Karpas-422 (cell line): ENCODE measurements around the gene TREML4. TPM values are rescaled to one million over a fixed set of nuclear protein-coding genes. Genes with fewer than 3 reads are reported as not detected.

Experiments used
- DNase-seq: peaks from one replicate; pipeline ENCODE4 v3.0.0-alpha.2; 2015
- H2AFZ ChIP-seq: fragments of 200-600 bp; sonication (generic); 2 replicates; pipeline ENCODE4 v1.6.1; 2014; ENCODE audit warnings: antibody characterized with exemption, low read length, mixed read lengths
- H3K27ac ChIP-seq: fragments of 200-600 bp; sonication (generic); 2 replicates; pipeline ENCODE4 v1.5.1; 2014; ENCODE audit warnings: mild to moderate bottlenecking, low read length, moderate library complexity
- H3K27me3 ChIP-seq: fragments of 200-600 bp; sonication (generic); 2 replicates; pipeline ENCODE4 v1.6.1; 2014; ENCODE audit warnings: low read length, mixed read lengths
- H3K36me3 ChIP-seq: fragments of 200-600 bp; sonication (generic); 2 replicates; pipeline ENCODE4 v1.6.1; 2014; ENCODE audit warnings: low read length, mixed read lengths; ENCODE audit not compliant: insufficient read depth
- H3K4me1 ChIP-seq: fragments of 200-600 bp; sonication (generic); 2 replicates; pipeline ENCODE4 v1.6.1; 2014; ENCODE audit warnings: mild to moderate bottlenecking, low read length, mixed read lengths
- H3K4me2 ChIP-seq: fragments of 200-600 bp; sonication (generic); 2 replicates; pipeline ENCODE4 v1.6.1; 2014; ENCODE audit warnings: low read length, low read depth, mild to moderate bottlenecking; ENCODE audit not compliant: poor library complexity, severe bottlenecking
- H3K4me3 ChIP-seq: fragments of 200-600 bp; sonication (generic); 2 replicates; pipeline ENCODE4 v1.5.1; 2014; ENCODE audit warnings: mild to moderate bottlenecking, antibody characterized with exemption, low read length, mixed read lengths
- H3K79me2 ChIP-seq: fragments of 200-600 bp; sonication (generic); 2 replicates; pipeline ENCODE4 v1.6.1; 2014; ENCODE audit warnings: mild to moderate bottlenecking, low read length, mixed read lengths
- H3K9ac ChIP-seq: fragments of 200-600 bp; sonication (generic); 2 replicates; pipeline ENCODE4 v1.6.0; 2014; ENCODE audit warnings: low read length
- H3K9me2 ChIP-seq: fragments of 200-600 bp; sonication (generic), shearing (Covaris generic); replicated peaks from 2 replicates; pipeline ENCODE4 v1.6.0; 2014; ENCODE audit warnings: mild to moderate bottlenecking, low read length, moderate library complexity; ENCODE audit not compliant: insufficient read depth
- H3K9me3 ChIP-seq: fragments of 300-700, 200-600 bp; sonication (generic); 2 replicates; pipeline ENCODE4 v1.6.1; 2014; ENCODE audit warnings: low read length, mixed read lengths
- H4K20me1 ChIP-seq: fragments of 200-600 bp; sonication (generic); 2 replicates; pipeline ENCODE4 v1.6.1; 2014; ENCODE audit warnings: mild to moderate bottlenecking, antibody characterized with exemption, low read length, low read depth; ENCODE audit not compliant: insufficient read depth
- total RNA-seq: library from RNA; depleted of rRNA; stranded (reverse); fragments of >200 nt; shearing (Covaris generic); gene quantifications from 2 replicates; pipeline ENCODE4 v1.2.3, GENCODE V29; 2014; ENCODE audit warnings: low replicate concordance

TREML4 gene
- total RNA-seq, 1 experiment from 2014 or later, result not detected

DNA sequence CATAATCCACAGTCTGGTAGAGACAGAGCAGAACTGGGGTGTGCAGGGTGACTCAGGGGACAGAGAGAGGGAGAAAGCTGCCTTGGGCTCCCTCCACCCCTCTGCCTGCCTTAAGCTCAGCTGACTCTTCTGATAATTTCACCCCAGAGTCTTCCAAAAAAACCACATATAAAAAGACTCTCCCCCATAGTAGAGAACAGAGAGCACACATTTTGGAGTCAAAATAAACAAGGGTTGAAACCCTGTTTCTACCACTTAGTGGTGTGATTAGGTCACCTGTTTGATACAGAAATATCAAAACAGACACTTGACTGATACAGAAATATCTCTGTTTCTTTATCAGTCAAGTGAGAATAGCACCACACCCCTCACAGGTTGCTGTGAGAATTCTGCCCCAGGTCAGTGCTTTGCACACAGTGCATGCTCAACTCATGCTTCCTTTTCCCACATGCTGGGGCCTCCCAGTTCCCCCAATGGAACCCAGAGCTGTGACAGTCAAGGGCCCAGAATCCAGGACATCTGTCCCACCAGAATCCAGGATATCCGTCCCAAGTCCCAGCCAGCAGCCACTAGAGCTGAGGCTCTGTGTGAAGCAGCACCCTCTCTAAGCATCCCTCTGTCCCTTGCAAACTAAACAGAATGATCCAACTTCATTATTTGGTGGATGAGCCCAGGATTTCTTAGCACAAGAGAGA lies 28.4 kb upstream of the TREML4 start:
- Histone ChIP-seq H2AFZ (no peak overlapping the region), H3K36me3 (no peaks in the 10 kb centered on the region), H3K4me3 (no peak overlapping the region), H3K4me1 (no peaks in the 10 kb centered on the region), H4K20me1 (no peaks in the 10 kb centered on the region), H3K9me3 (no peaks in the 10 kb centered on the region), H3K27me3 (no peaks in the 10 kb centered on the region), H3K9ac (no peak overlapping the region), H3K4me2 (no peak overlapping the region), H3K79me2 (no peaks in the 10 kb centered on the region), H3K27ac (no peak overlapping the region), H3K9me2 (no peaks in the 10 kb centered on the region)
- no peak for DNase-seq

DNA sequence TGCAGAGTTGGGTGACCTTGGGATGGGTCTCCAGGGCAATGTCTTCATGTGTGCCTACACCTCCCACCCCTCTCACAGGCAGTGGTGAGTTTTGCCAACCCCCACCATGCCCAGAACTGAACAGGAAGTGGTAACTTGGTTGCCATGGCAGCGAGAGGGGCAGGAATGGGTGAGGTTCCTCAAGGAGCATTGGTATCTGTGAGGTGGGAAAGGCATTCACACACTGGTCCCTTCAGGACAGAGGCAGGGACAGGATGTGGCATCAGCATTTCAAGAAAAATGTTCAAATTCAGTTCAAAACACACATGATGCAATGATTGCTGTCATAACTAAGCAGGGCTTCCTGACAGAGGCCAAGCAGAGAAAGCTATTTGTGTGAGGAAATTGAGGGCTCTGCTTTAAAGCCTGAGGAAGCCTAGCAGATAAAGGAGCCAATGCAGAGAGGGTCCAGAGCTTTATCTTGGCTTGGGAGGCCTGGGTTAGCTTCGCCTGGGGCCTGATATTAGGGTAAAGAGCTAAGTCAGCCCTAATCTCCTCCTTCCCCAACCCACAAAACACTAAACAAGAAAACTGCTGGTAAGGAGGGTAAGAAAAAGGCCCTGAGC lies 27.8 kb upstream of the TREML4 start:
- Histone ChIP-seq H4K20me1 (no peaks in the 10 kb centered on the region), H3K79me2 (no peaks in the 10 kb centered on the region), H3K9ac (no peak overlapping the region), H2AFZ (no peak overlapping the region), H3K36me3 (no peaks in the 10 kb centered on the region), H3K27me3 (no peaks in the 10 kb centered on the region), H3K4me2 (no peak overlapping the region), H3K4me1 (no peaks in the 10 kb centered on the region), H3K27ac (no peak overlapping the region), H3K9me3 (no peaks in the 10 kb centered on the region), H3K4me3 (no peak overlapping the region), H3K9me2 (no peaks in the 10 kb centered on the region)
- DNase-seq, result no peak

DNA sequence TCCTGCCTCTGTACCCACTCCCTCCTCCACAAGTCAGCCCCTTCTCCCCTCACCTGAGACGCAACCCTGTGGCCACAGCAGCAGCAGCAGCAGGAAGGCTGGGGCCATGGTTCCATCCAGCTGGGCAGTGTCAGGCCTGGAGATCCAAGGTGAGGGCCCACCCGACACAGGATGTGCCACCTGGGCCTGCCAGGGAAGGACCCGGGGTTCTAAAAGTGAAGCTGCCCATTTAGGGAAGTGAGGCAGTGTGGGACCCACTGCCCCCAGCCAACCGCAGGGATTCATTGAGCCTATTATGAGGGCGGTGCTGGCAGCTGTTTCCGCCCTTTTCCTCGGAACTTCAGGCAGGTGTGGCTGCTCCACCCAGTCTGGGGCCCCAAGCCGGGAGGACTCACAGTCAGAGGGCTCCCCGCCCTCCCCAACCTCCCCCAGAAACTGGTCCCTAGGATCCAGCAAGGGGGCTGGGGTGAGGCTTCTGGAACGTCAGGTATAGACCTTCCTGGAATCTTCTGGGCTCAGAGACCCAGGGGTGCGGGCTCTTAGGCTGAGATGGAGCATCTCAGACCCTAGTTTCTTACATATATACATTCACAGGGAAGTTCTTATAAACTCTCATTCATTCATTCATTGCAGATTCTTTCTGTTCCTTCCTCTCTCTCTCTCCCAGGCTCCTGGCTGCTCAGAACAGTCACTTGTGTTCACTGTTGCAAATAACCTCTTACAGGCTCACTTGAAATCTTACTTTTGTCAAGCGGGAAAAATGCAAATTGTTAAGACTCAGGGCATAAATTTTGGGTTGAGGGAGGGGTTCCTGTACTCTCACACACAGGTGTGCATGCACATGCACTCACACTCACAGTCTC lies 27.0 kb upstream of the TREML4 start, which contains the start of gene TREML2:
TREML2 (minus strand) TSS at position 249 of the 863 bp plus-strand sequence; CDS start at position 108, 141 bp downstream.
- no peak for DNase-seq
- Histone ChIP-seq H3K9me2 (no peaks in the 10 kb centered on the region), H3K27ac (no peak within 1 kb of the TSS), H4K20me1 (no peaks in the 10 kb centered on the region), H3K4me1 (no peaks in the 10 kb centered on the region), H3K36me3 (no peaks in the 10 kb centered on the region), H3K4me3 (no peak within 1 kb of the TSS), H3K27me3 (no peaks in the 10 kb centered on the region), H2AFZ (no peak within 1 kb of the TSS), H3K9me3 (no peaks in the 10 kb centered on the region), H3K79me2 (no peaks in the 10 kb centered on the region), H3K4me2 (no peak within 1 kb of the TSS), H3K9ac (no peak within 1 kb of the TSS)

DNA sequence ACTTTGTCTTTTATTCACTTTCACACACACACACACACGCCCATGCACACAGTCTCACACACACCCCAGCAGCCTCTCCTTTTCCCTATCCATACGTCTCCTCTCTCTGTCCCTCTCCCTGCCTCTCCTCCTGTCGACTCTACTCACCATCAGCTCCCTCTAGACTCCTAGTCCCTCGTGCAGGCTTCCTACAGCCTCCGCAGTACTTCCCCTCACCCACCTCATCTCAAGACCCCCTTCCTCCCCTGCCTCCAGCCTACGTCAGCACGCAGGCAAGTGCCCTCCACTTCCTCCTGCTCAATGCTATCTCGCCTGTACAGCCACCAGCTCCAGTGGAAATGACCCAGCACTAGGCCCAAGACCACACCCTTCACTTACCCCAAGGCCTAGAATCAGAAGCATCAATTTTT lies 26.4 kb upstream of the TREML4 start:
- no peaks in the 10 kb centered on the region for H3K79me2 ChIP-seq
- no peak overlapping the region for H3K27ac ChIP-seq
- H3K4me1 ChIP-seq, result no peaks in the 10 kb centered on the region
- H3K9me3 ChIP-seq, result no peaks in the 10 kb centered on the region
- H2AFZ ChIP-seq, result no peak overlapping the region
- no peak for DNase-seq
- H3K9me2 ChIP-seq, result no peaks in the 10 kb centered on the region
- no peak overlapping the region for H3K4me3 ChIP-seq
- H3K4me2 ChIP-seq, result no peak overlapping the region
- H4K20me1 ChIP-seq, result no peaks in the 10 kb centered on the region
- no peaks in the 10 kb centered on the region for H3K27me3 ChIP-seq
- no peaks in the 10 kb centered on the region for H3K36me3 ChIP-seq
- H3K9ac ChIP-seq, result no peak overlapping the region

DNA sequence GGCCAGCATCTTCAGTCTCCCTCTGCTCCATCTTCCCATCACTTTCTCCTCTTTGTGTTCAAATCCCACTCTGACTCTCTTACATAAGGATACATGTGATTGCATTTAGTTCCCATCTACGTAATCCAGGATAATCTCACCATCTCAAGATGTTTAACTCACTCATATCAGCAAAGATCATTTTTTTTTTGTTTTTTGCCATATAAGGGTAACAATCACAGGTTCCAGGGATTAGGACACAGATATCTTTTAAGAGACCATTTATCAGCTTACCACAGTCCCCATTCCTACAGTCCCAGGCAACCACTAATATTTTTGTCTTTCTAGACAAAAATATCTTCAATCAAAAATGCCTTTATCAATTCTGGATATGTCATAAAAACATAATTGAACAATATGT lies 24.0 kb upstream of the TREML4 start:
- H3K4me1 ChIP-seq, result no peaks in the 10 kb centered on the region
- DNase-seq, result no peak

DNA sequence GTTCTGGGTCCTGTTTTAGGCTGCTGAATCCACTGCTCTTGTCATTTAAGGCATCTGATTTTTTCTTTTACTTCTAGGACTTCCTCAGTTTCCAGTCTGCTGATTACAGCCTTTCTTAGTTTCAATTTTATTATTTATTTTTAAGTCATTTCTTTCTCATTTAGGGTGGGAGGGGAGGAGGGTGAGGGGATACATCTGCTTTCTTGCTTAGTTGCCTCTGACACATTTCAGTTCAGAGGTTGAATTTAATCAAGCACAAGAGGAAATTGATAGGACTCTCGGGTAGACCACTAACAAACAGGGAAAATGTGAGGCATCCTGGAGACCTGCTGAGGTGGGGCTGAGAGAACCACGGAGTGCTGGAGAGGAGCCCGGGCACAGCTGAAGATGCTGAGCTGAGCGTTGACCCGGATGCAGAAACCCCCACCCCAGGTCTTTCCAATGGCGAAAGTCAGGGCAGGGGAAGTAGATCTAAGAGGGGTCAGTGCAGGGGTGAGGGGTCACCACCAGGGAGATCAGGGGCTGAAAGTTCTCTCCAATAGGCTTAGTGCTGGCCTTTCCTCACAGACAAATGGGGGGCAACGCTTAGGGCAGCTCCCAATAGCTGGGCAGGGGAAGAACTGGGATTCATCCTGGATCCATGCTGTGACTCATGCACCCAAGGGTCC lies 19.6 kb upstream of the TREML4 start:
- H3K4me1 ChIP-seq, result no peaks in the 10 kb centered on the region
- H3K9me2 ChIP-seq, result no peaks in the 10 kb centered on the region
- no peak overlapping the region for H3K4me3 ChIP-seq
- no peak for DNase-seq
- H4K20me1 ChIP-seq, result no peaks in the 10 kb centered on the region
- no peak overlapping the region for H3K9ac ChIP-seq
- H3K4me2 ChIP-seq, result no peak overlapping the region
- no peak overlapping the region for H3K27ac ChIP-seq
- no peak overlapping the region for H2AFZ ChIP-seq
- H3K9me3 ChIP-seq, result no peaks in the 10 kb centered on the region
- no peaks in the 10 kb centered on the region for H3K27me3 ChIP-seq
- H3K79me2 ChIP-seq, result no peaks in the 10 kb centered on the region
- H3K36me3 ChIP-seq, result no peaks in the 10 kb centered on the region

More for the DNA sequence above, 24.0 kb upstream of the TREML4 start:
- no peaks in the 10 kb centered on the region for H3K36me3 ChIP-seq
- no peaks in the 10 kb centered on the region for H3K9me3 ChIP-seq
- H3K79me2 ChIP-seq, result no peaks in the 10 kb centered on the region
- H3K4me2 ChIP-seq, result no peak overlapping the region
- no peaks in the 10 kb centered on the region for H3K9me2 ChIP-seq
- no peak overlapping the region for H3K4me3 ChIP-seq
- no peak overlapping the region for H3K27ac ChIP-seq
- no peak overlapping the region for H3K9ac ChIP-seq
- H3K27me3 ChIP-seq, result no peaks in the 10 kb centered on the region
- H4K20me1 ChIP-seq, result no peaks in the 10 kb centered on the region
- no peak overlapping the region for H2AFZ ChIP-seq

DNA sequence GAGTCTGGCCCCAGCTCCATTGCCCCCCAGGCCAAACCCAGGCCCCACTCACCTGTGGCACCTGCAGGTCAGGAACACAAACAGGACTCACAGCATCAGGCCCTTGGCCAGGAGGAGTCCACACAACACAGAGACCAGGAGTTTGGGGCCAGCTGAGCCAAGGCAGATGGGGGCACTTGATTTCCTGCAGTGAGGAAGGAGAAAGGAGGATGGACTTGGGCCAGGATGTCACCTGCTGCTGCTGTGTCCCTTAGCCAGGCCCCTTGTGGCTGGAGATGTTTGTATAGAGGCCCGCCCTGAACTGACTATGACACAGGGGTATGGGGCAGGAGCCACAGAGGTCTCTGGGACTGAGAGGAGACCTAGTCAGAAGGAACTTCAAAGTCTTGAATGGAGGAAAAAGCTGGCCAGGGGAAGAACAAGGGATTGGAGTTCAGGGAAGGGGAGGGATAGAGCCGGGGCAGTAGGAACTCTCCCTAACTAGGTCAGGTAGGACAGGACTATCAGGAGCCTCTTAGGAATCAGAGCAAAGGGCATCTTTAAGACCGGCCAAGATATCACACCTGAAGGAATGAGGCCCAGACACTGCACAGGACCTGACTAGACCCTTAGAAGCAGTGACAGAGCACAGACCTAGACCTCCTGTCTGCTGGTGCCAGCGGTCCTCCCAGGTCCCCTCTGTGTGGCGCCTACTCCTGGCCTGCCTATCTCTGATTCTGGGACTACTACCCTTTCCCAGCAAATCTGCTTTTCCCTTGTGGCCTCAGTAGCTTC lies 18.4 kb upstream of the TREML4 start:
- no peak overlapping the region for H3K27ac ChIP-seq
- H3K9me2 ChIP-seq, result no peaks in the 10 kb centered on the region
- H4K20me1 ChIP-seq, result no peaks in the 10 kb centered on the region
- no peak overlapping the region for H3K4me3 ChIP-seq
- H3K36me3 ChIP-seq, result no peaks in the 10 kb centered on the region
- H3K27me3 ChIP-seq, result no peaks in the 10 kb centered on the region
- H3K9ac ChIP-seq, result no peak overlapping the region
- no peak overlapping the region for H2AFZ ChIP-seq
- no peaks in the 10 kb centered on the region for H3K79me2 ChIP-seq
- H3K4me2 ChIP-seq, result no peak overlapping the region
- H3K9me3 ChIP-seq, result no peaks in the 10 kb centered on the region
- DNase-seq, result no peak
- no peaks in the 10 kb centered on the region for H3K4me1 ChIP-seq
